Loucy (cell line): ENCODE results near the gene WSCD1.

ENCODE experiments used
- H2AFZ ChIP-seq: fragments of 200-600 bp; sonication (generic); 2 replicates; pipeline ENCODE4 v1.6.0; 2016; ENCODE audit warnings: antibody characterized with exemption, mild to moderate bottlenecking, low read length, moderate library complexity
- H3F3A ChIP-seq: fragments of 200-600 bp; 2 replicates; pipeline ENCODE4 v1.6.0; 2016; ENCODE audit warnings: antibody characterized with exemption, low read depth, mild to moderate bottlenecking
- H3K27me3 ChIP-seq: fragments of 200-600 bp; sonication (generic); 2 replicates; pipeline ENCODE4 v1.6.1; 2014; ENCODE audit warnings: low read length, mild to moderate bottlenecking; ENCODE audit not compliant: insufficient read depth, poor library complexity, severe bottlenecking
- H3K36me3 ChIP-seq: fragments of 200-600 bp; sonication (generic); 2 replicates; pipeline ENCODE4 v1.6.1; 2016; ENCODE audit warnings: low read length; ENCODE audit not compliant: insufficient read depth
- H3K4me1 ChIP-seq: fragments of 200-600 bp; sonication (generic); 2 replicates; pipeline ENCODE4 v1.5.1; 2014; ENCODE audit warnings: low read length, mild to moderate bottlenecking; ENCODE audit not compliant: insufficient read depth, poor library complexity, severe bottlenecking
- H3K4me2 ChIP-seq: fragments of 200-600 bp; sonication (generic); 2 replicates; pipeline ENCODE4 v1.6.0; 2014; ENCODE audit warnings: antibody characterized with exemption, low read length, low read depth, mild to moderate bottlenecking; ENCODE audit not compliant: poor library complexity, severe bottlenecking
- H3K4me3 ChIP-seq: fragments of 200-600 bp; sonication (generic); 2 replicates; pipeline ENCODE4 v1.5.1; 2014; ENCODE audit warnings: low read length, mild to moderate bottlenecking, mixed read lengths; ENCODE audit not compliant: poor library complexity, severe bottlenecking
- H3K79me2 ChIP-seq: fragments of 200-600 bp; sonication (generic); 2 replicates; pipeline ENCODE4 v1.6.1; 2014; ENCODE audit warnings: low read length; ENCODE audit not compliant: insufficient read depth
- H3K9ac ChIP-seq: fragments of 200-600 bp; sonication (generic); 2 replicates; pipeline ENCODE4 v1.6.0; 2014; ENCODE audit warnings: mild to moderate bottlenecking, low read depth, low read length, moderate library complexity; ENCODE audit not compliant: poor library complexity, severe bottlenecking
- H3K9me2 ChIP-seq: fragments of 200-600 bp; sonication (generic); replicated peaks from 2 replicates; pipeline ENCODE4 v1.6.1; 2016; ENCODE audit warnings: low read depth, low read length, mixed read lengths
- H3K9me3 ChIP-seq: fragments of 200-600 bp; sonication (generic); 2 replicates; pipeline ENCODE4 v1.6.1; 2014; ENCODE audit warnings: mild to moderate bottlenecking, antibody characterized with exemption, low read length, low read depth; ENCODE audit not compliant: insufficient read depth
- H4K20me1 ChIP-seq: fragments of 200-600 bp; sonication (generic); 2 replicates; pipeline ENCODE4 v1.6.0; 2014; ENCODE audit warnings: antibody characterized with exemption, low read length, mild to moderate bottlenecking; ENCODE audit not compliant: insufficient read depth, poor library complexity, severe bottlenecking
- EZH2phosphoT487 ChIP-seq: fragments of 200-600 bp; IDR thresholded peaks from 2 replicates; pipeline ENCODE4 v1.6.1; 2018; ENCODE audit warnings: antibody characterized with exemption, mild to moderate bottlenecking, moderate library complexity, borderline replicate concordance
- TF ChIP-seq, protein P1 (sequence below): fragments of 200-600 bp; sonication (generic); conservative IDR thresholded peaks from 2 replicates; pipeline ENCODE4 v1.5.1; 2014; ENCODE audit warnings: mild to moderate bottlenecking, antibody characterized with exemption, low read length

The WSCD1 gene

DNA sequence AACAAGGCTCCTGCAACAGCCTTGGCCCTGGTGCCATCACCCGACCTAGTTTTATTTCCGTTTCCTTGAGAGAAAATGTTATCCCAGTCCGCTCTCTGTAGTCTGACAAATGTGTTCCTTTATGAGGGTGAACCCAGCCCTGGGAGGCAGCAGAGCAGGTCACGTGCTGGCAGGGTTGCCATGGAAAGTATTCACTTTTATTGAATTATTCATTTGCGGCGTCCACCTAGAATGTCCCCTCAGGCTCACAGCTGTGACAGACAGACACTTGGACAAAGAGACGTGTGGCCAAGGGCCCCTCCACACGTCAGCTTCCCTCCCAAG lies 90.0 kb downstream of the WSCD1 start:
- Histone ChIP-seq H3K9me3 (no peaks in the 10 kb centered on the region; the same call in 1 of the 2 replicates), H3K79me2 (no peaks in the 10 kb centered on the region), H2AFZ (no peak overlapping the region), H3F3A (no peaks in the 10 kb centered on the region), H3K4me3 (no peak overlapping the region), H3K4me1 (no peaks in the 10 kb centered on the region), H3K9ac (no peak overlapping the region), H3K9me2 (no peaks in the 10 kb centered on the region), H4K20me1 (no peaks in the 10 kb centered on the region), H3K36me3 (no peaks in the 10 kb centered on the region), H3K27me3 (no peaks in the 10 kb centered on the region), H3K4me2 (no peak overlapping the region)
- TF ChIP-seq EZH2phosphoT487: no peak
- TF ChIP-seq, protein P1, sequence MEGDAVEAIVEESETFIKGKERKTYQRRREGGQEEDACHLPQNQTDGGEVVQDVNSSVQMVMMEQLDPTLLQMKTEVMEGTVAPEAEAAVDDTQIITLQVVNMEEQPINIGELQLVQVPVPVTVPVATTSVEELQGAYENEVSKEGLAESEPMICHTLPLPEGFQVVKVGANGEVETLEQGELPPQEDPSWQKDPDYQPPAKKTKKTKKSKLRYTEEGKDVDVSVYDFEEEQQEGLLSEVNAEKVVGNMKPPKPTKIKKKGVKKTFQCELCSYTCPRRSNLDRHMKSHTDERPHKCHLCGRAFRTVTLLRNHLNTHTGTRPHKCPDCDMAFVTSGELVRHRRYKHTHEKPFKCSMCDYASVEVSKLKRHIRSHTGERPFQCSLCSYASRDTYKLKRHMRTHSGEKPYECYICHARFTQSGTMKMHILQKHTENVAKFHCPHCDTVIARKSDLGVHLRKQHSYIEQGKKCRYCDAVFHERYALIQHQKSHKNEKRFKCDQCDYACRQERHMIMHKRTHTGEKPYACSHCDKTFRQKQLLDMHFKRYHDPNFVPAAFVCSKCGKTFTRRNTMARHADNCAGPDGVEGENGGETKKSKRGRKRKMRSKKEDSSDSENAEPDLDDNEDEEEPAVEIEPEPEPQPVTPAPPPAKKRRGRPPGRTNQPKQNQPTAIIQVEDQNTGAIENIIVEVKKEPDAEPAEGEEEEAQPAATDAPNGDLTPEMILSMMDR: no peak

DNA sequence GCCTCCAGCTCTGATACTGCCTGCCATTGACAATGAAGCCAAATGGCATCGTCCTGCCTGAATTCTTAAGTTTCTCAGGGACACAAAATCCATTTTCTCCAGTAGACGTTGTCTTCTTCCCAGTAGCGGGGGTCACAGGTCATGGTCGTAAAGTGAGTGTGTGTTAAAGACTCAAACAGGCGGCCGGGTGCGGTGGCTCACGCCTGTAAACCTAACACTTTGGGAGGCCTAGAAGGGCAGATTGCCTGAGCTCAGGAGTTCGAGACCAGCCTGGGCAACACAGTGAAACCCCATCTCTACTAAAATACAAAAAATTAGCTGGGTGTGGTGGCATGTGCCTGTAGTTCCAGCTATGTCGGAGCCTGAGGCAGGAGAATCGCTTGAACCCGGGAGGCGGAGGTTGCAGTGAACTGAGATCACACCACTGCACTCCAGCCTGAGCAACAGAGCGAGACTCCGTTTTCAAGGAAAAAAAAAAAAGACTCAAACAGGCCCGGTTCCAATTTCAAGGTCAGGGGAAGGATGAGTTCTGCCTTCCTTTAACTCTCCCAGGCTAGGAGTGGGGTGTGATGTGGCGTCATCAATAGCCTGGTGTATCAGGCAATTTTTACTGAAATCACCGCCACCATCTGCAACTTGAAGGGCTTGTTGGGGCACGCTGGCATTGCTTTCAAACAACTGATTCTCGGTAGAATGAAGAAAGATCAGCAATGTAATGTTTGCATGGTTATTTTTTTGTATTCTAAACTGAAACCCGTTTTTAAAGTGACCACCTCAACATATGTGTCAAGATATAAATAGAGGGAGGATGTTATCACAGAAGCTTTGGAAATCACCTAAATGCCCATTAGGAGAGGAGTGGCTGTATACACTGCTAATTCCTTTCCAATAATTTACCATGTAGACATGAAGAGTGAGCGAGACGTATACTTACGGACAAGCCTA lies 91.0 kb downstream of the WSCD1 start:
- TF ChIP-seq, protein P1: no peak
- TF ChIP-seq EZH2phosphoT487: no peak
- Histone ChIP-seq H2AFZ (no peak overlapping the region), H3F3A (no peaks in the 10 kb centered on the region), H3K4me3 (no peak overlapping the region), H3K27me3 (no peaks in the 10 kb centered on the region), H3K9me3 (no peaks in the 10 kb centered on the region; the same call in 1 of the 2 replicates), H3K9ac (no peak overlapping the region), H3K79me2 (no peaks in the 10 kb centered on the region), H3K4me2 (no peak overlapping the region), H3K4me1 (no peaks in the 10 kb centered on the region), H3K9me2 (no peaks in the 10 kb centered on the region), H3K36me3 (no peaks in the 10 kb centered on the region), H4K20me1 (no peaks in the 10 kb centered on the region)

DNA sequence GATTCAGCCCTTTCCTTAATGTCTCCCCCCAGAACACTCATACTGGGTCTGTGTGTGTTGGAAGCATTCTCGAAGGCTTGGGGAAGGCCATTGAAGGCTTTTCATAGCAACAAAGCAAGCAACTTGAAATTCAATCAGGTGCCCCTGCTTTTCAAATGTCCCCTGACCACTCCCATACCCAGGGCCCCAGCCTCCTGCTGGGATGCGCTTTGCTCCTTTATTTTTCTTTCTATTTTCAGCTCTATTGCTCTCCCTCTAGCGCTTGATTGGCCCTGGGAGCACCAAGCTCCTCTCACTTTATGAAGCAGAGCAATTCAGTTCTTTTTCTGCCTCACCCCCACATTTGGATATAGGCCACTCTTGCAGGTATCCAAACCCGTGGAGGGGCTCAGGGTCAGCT lies 92.0 kb downstream of the WSCD1 start:
- no peak for TF ChIP-seq EZH2phosphoT487
- TF ChIP-seq, protein P1: no peak
- Histone ChIP-seq H3K36me3 (no peaks in the 10 kb centered on the region), H3K9me2 (no peaks in the 10 kb centered on the region), H2AFZ (no peak overlapping the region), H3K4me1 (no peaks in the 10 kb centered on the region), H3K79me2 (no peaks in the 10 kb centered on the region), H3K27me3 (no peaks in the 10 kb centered on the region), H3K9ac (no peak overlapping the region), H3K4me3 (no peak overlapping the region), H4K20me1 (no peaks in the 10 kb centered on the region), H3K4me2 (no peak overlapping the region), H3K9me3 (no peaks in the 10 kb centered on the region; the same call in 1 of the 2 replicates), H3F3A (no peaks in the 10 kb centered on the region)
